Activated CD8-positive, alpha-beta T cell treated with anti-CD3 and anti-CD28 coated beads for 36 hours (primary cell): ENCODE data around the gene SGCE. TPM values are rescaled to one million over a fixed set of nuclear protein-coding genes. Genes with fewer than 3 reads are reported as not detected.

Experiments used
- ATAC-seq: fragments of 200-7000 bp; cut with Tn5 transposase; one replicate; pipeline ENCODE4 v1.10.0; 2021; ENCODE audit warnings: mild to moderate bottlenecking, moderate library complexity
- CTCF ChIA-PET: fragments of 350-600 bp; sonication (Branson Sonifier 250); formaldehyde crosslinking; loops from one replicate; lab custom pipeline; 2021; ENCODE audit warnings: antibody characterized with exemption; lab: Charles Lee
- POLR2A ChIA-PET: fragments of 350-600 bp; sonication (Branson Sonifier 250); formaldehyde crosslinking; loops from one replicate; lab custom pipeline; 2021; ENCODE audit warnings: antibody characterized with exemption; lab: Charles Lee
- DNase-seq: peaks from one replicate; pipeline ENCODE4 v3.0.0-alpha.2; 2020
- H3K27ac Mint-ChIP-seq: one replicate; pipeline ENCODE4 v1.8.0; 2021; ENCODE audit warnings: mild to moderate bottlenecking, mixed read lengths
- H3K27me3 Mint-ChIP-seq: one replicate; pipeline ENCODE4 v1.8.0; 2021; ENCODE audit warnings: mixed read lengths
- H3K36me3 Mint-ChIP-seq: one replicate; pipeline ENCODE4 v1.8.0; 2021; ENCODE audit warnings: low read depth, mixed read lengths
- H3K4me1 Mint-ChIP-seq: one replicate; pipeline ENCODE4 v1.8.0; 2021; ENCODE audit warnings: low read depth, mixed read lengths
- H3K4me3 Mint-ChIP-seq: one replicate; pipeline ENCODE4 v1.8.0; 2021; ENCODE audit warnings: mild to moderate bottlenecking, moderate library complexity, mixed read lengths
- H3K9me3 Mint-ChIP-seq: one replicate; pipeline ENCODE4 v1.8.0; 2021; ENCODE audit warnings: mixed read lengths
- CTCF ChIP-seq: fragments of 200-600 bp; IDR thresholded peaks from one replicate; pipeline ENCODE4 v1.8.0; 2022; ENCODE audit warnings: antibody characterized with exemption, mild to moderate bottlenecking
- intact Hi-C: fragments of 100-400 bp; cut with micrococcal nuclease; formaldehyde crosslinking; loops from one replicate; pipeline ENCODE4 v1.10.0; 2022
- total RNA-seq, 2 experiments: library from RNA; stranded (reverse); gene quantifications; one replicate each; pipeline ENCODE4 v1.2.3, GENCODE V29; 2021

SGCE gene
- total RNA-seq, 2 experiments from 2014 or later, result 0.56 TPM; not detected in 1

DNA sequence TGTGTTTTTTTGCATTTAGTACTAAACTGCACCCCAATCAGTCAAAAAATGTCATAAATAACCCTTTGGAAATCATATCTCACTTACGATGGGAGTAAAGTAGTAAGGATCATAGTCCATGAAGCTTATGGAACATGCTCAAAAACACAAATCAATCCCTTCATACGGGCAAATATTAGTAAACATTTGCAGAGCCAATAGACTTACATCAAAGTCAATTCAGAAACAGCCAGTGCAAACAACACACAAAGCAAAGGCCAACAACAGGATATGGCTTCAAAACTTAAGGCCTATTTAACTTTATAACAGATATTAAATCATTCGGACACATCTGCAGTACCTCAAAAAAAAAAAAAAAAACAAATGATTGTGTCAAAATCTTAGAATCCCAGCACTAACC is 32.1 kb downstream of the SGCE start:
- H3K4me1 Mint-ChIP-seq, result peaks cover 11% of the 10 kb centered on the region
- no peaks in the 10 kb centered on the region for H3K36me3 Mint-ChIP-seq
- DNase-seq (no peak), ATAC-seq (no peak)
- ChIA-PET POLR2A (interaction anchor here (0.5 kb wide), 1 partner anchor 743 kb away, joined by 3 read pairs; no protein-coding TSS in a partner anchor), CTCF (no interaction called here)
- intact Hi-C loops, result no loop called here
- H3K27ac Mint-ChIP-seq, result no peak overlapping the region
- no peak for TF ChIP-seq CTCF
- peaks cover 13% of the 10 kb centered on the region for H3K27me3 Mint-ChIP-seq
- H3K4me3 Mint-ChIP-seq, result no peak overlapping the region
- H3K9me3 Mint-ChIP-seq, result no peaks in the 10 kb centered on the region

- ATAC-seq (peak; percentile 7), DNase-seq (no peak)
- Mint-ChIP-seq H3K27ac (no peak overlapping the region), H3K4me3 (no peak overlapping the region), H3K36me3 (no peaks in the 10 kb centered on the region), H3K9me3 (no peaks in the 10 kb centered on the region), H3K4me1 (peaks cover 11% of the 10 kb centered on the region), H3K27me3 (peaks cover 12% of the 10 kb centered on the region)
- ChIA-PET CTCF (interaction anchor here (0.7 to 1.5 kb wide), 3 partner anchors 33 to 172 kb away, joined by 3 to 7 read pairs (median 4); partner anchors contain the start of gene SGCE), POLR2A (no interaction called here)
- intact Hi-C loops, result no loop called here
- TF ChIP-seq CTCF, result no peak
Measured at GRCh38 chr7:94621120-94621519, 34.8 kb downstream of the SGCE start.

DNA sequence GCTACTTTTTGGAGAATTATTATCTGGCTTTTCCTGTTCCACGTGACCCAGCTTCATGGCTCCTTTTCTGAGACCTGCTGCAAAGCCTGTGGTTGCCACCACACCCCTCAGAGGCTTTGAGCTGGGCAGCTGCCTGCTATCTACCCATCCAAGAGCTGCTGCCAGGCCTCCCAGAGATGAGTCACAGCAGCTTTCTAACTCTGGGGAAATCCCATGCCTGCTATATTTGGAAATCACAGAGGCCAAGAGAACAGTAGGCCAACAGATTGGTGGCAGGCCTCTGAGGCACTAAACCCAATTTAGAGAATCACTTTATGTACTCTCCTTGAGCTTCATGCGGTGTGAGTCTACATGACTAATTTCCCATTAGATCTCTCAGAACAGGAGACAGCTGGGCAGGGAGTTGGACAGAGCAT is 35.2 kb downstream of the SGCE start:
- ATAC-seq, result peak; percentile 99
- Mint-ChIP-seq H3K27ac (peak overlapping the region; percentile 37), H3K36me3 (no peaks in the 10 kb centered on the region), H3K9me3 (no peaks in the 10 kb centered on the region), H3K4me1 (peaks cover 11% of the 10 kb centered on the region), H3K4me3 (no peak overlapping the region), H3K27me3 (peaks cover 10% of the 10 kb centered on the region)
- ChIA-PET POLR2A (no interaction called here), CTCF (interaction anchor here (0.7 to 1.5 kb wide), 3 partner anchors 33 to 171 kb away, joined by 3 to 7 read pairs (median 4); partner anchors contain the start of gene SGCE)
- intact Hi-C loops, result no loop called here
- peak; percentile 82 for DNase-seq
- TF ChIP-seq CTCF, result no peak

DNA sequence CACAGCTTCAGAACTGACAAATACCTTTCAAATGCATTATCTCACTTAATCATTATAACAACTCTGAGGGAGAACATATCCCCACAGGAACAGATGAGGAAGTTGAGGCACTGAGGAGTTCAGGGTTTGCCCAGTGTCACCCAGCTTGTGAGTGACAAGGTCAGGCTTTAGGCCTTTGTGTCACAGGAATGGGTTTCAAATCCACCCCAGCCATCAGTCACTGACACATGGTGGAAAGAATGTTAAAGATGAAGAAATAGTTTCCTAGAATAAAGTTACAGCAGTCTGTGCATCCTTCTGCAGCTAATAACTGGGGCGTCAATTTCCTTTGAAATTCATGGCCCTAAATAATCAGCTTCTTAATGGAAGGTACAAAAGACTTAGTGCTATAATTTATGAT is 37.8 kb downstream of the SGCE start:
- DNase-seq, result no peak
- H3K36me3 Mint-ChIP-seq, result no peaks in the 10 kb centered on the region
- ChIA-PET CTCF (interaction anchor here (1.0 kb wide), 1 partner anchor 169 kb away, joined by 4 read pairs; no protein-coding TSS in a partner anchor), POLR2A (no interaction called here)
- ATAC-seq, result no peak
- H3K4me1 Mint-ChIP-seq, result peaks cover 11% of the 10 kb centered on the region
- intact Hi-C loops, result no loop called here
- no peak overlapping the region for H3K27ac Mint-ChIP-seq
- no peak for TF ChIP-seq CTCF
- H3K4me3 Mint-ChIP-seq, result no peak overlapping the region
- H3K9me3 Mint-ChIP-seq, result no peaks in the 10 kb centered on the region
- peaks cover 4% of the 10 kb centered on the region for H3K27me3 Mint-ChIP-seq

DNA sequence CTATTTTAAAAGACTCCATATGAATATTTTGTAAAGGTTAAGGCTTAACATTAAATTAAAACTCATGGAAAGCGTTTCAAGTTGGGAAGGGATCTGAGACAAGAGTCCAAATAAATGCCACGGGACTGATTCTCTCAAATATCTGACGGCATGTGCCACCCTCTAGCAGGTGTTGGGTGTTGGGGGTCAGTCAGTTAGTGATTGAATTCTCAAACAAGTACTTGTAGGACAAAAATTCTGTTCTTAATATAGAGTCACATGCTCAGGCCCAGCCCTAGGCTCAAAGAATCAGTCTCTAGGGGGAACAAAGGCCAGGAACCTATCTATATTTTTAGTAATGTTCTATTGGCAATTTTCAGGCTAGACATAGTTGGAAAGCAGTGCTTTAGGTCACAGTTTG is 39.1 kb downstream of the SGCE start:
- intact Hi-C loops, result no loop called here
- no peak overlapping the region for H3K27ac Mint-ChIP-seq
- no peak overlapping the region for H3K4me3 Mint-ChIP-seq
- no peak for ATAC-seq
- DNase-seq, result no peak
- no peaks in the 10 kb centered on the region for H3K36me3 Mint-ChIP-seq
- POLR2A ChIA-PET, result no interaction called here
- H3K9me3 Mint-ChIP-seq, result no peaks in the 10 kb centered on the region
- CTCF ChIA-PET, result no interaction called here
- H3K4me1 Mint-ChIP-seq, result peaks cover 11% of the 10 kb centered on the region
- H3K27me3 Mint-ChIP-seq, result peaks cover 9% of the 10 kb centered on the region
- TF ChIP-seq CTCF, result no peak
